NCI-H146 treated with DMSO at 0.1 percent for 48 hours (cell line): ENCODE measurements around the gene POLDIP3.
"Not testable (repeated sequence)": the region's sequence is repeated elsewhere in the genome, so short reads cannot be mapped to it uniquely, and the experiment has no call there.

Experiments
- DNase-seq: peaks from one replicate; lab custom pipeline; 2025; ENCODE audit not compliant: unreplicated experiment; lab: John Stamatoyannopoulos, UW

Gene POLDIP3

GRCh38 chr22:42587588-42588175 lies 27.0 kb downstream of the POLDIP3 start:
- DNase-seq: no peak

- no peak for DNase-seq
Observed at GRCh38 chr22:42586381-42586780, 28.3 kb downstream of the POLDIP3 start.

GRCh38 chr22:42585096-42585495 lies 29.6 kb downstream of the POLDIP3 start:
- no peak for DNase-seq

- DNase-seq: no peak
Observed at GRCh38 chr22:42584364-42584940, 30.2 kb downstream of the POLDIP3 start.

- no peak for DNase-seq
Observed at GRCh38 chr22:42582987-42583386, 31.7 kb downstream of the POLDIP3 start.

GRCh38 chr22:42581762-42582716 lies 32.6 kb downstream of the POLDIP3 start:
- no peak for DNase-seq

- not testable (repeated sequence) for DNase-seq
Observed at GRCh38 chr22:42581194-42581761, 33.4 kb downstream of the POLDIP3 start.

- DNase-seq: not testable (repeated sequence)
Observed at GRCh38 chr22:42580040-42580439, 34.6 kb downstream of the POLDIP3 start.

- DNase-seq: no peak
Observed at GRCh38 chr22:42577623-42578240, 37.0 kb downstream of the POLDIP3 start.

GRCh38 chr22:42577141-42577540 lies 37.5 kb downstream of the POLDIP3 start:
- not testable (repeated sequence) for DNase-seq

- DNase-seq: not testable (repeated sequence)
Observed at GRCh38 chr22:42575996-42576574, 38.6 kb downstream of the POLDIP3 start.

- DNase-seq: not testable (repeated sequence)
Observed at GRCh38 chr22:42574468-42574867, 40.2 kb downstream of the POLDIP3 start.

GRCh38 chr22:42574046-42574445 lies 40.6 kb downstream of the POLDIP3 start:
- DNase-seq: not testable (repeated sequence)

- not testable (repeated sequence) for DNase-seq
Observed at GRCh38 chr22:42571068-42571467, 43.6 kb downstream of the POLDIP3 start.

GRCh38 chr22:42570580-42570979 lies 44.1 kb downstream of the POLDIP3 start:
- not testable (repeated sequence) for DNase-seq

- DNase-seq: not testable (repeated sequence)
Observed at GRCh38 chr22:42567950-42568349, 46.7 kb downstream of the POLDIP3 start.

GRCh38 chr22:42565956-42566355 lies 48.7 kb downstream of the POLDIP3 start:
- no peak for DNase-seq

GRCh38 chr22:42564699-42565098 lies 50.0 kb downstream of the POLDIP3 start:
- no peak for DNase-seq

GRCh38 chr22:42563943-42564342 lies 50.7 kb downstream of the POLDIP3 start:
- not testable (repeated sequence) for DNase-seq

- DNase-seq: no peak
Observed at GRCh38 chr22:42562684-42563083, 52.0 kb downstream of the POLDIP3 start.

- DNase-seq: no peak
Observed at GRCh38 chr22:42562279-42562678, 52.4 kb downstream of the POLDIP3 start.
